Measurements from ENCODE around the gene PCMTD2.

Gene PCMTD2

DNA sequence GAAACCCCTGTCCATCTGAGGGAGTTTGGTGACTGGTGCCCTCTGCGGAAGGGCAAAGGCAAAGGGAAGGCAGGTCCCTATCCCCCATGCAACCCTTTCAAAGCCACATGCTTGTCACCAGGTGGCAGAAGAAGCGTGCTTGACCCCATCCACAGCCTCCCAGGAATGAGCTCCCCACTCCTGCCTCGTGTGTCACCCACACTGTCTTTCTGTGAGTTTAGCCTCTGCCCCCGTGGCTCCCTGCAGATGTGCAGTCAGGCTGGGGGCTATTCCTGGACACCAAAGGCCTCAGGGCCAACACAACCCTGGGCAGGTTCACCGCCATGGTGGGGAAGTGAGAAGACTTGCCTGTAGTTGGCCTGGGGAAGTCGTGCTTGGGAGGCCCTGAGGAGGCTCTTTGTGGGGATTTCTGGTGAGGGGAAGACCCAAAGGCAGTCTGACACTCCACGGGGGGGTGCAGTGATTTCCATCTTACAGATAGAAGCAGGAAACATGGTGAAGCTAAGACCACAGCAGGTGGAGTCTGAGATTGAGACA is 16.6 kb upstream of the PCMTD2 start:
- TF ChIP-seq, protein P1, sequence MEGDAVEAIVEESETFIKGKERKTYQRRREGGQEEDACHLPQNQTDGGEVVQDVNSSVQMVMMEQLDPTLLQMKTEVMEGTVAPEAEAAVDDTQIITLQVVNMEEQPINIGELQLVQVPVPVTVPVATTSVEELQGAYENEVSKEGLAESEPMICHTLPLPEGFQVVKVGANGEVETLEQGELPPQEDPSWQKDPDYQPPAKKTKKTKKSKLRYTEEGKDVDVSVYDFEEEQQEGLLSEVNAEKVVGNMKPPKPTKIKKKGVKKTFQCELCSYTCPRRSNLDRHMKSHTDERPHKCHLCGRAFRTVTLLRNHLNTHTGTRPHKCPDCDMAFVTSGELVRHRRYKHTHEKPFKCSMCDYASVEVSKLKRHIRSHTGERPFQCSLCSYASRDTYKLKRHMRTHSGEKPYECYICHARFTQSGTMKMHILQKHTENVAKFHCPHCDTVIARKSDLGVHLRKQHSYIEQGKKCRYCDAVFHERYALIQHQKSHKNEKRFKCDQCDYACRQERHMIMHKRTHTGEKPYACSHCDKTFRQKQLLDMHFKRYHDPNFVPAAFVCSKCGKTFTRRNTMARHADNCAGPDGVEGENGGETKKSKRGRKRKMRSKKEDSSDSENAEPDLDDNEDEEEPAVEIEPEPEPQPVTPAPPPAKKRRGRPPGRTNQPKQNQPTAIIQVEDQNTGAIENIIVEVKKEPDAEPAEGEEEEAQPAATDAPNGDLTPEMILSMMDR (IDR thresholded peaks at IDR 0.05; ENCODE audit: low read depth, low read length, missing control alignments) = peak; percentile 27
- peak; percentile 39 for DNase-seq (ENCODE audit: low read depth)
- no peak overlapping the region for H3K4me3 ChIP-seq (ENCODE audit: low read depth, low read length)

DNA sequence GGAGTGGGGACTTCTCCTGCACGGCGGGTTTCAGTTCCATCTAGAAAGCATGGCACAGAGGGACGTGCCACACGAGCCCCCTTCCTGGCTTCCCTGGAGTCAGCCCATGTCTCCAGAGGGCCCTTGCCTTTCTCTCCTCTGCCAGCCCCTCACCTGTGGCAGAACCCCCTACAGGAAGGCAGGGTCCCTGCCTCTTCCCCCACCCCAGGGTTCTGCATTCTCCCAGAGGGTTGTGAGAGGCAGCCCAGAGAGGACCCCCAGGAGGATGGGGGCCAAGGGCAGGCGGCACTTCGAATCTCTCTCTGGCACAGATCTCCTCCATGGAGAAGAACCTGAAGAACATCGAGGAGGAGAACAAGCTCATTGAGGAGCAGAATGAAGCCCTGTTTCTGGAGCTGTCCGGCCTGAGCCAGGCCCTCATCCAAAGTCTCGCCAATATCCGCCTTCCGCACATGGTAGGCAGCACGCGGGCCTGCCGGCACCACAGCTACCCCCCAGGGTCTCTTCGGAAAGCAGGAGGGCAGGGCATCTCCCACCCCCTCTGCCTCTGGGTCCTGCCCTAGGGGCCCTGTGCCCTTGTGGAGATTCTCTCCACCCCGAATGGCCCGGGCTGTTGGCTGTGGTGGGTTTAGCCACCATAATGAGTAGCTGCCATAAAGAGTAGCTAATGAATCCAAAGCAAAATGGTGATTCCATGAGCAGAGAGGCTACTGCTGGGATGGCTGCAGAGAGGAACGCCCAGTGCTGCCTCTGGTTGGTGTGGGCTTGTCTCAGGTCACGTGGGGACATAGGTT is 15.9 kb upstream of the PCMTD2 start:
- TF ChIP-seq, protein P1 (IDR thresholded peaks at IDR 0.05; ENCODE audit: low read depth, low read length, missing control alignments) = no peak
- H3K4me3 ChIP-seq (ENCODE audit: low read depth, low read length) = no peak overlapping the region
- no peak for DNase-seq (ENCODE audit: low read depth)

DNA sequence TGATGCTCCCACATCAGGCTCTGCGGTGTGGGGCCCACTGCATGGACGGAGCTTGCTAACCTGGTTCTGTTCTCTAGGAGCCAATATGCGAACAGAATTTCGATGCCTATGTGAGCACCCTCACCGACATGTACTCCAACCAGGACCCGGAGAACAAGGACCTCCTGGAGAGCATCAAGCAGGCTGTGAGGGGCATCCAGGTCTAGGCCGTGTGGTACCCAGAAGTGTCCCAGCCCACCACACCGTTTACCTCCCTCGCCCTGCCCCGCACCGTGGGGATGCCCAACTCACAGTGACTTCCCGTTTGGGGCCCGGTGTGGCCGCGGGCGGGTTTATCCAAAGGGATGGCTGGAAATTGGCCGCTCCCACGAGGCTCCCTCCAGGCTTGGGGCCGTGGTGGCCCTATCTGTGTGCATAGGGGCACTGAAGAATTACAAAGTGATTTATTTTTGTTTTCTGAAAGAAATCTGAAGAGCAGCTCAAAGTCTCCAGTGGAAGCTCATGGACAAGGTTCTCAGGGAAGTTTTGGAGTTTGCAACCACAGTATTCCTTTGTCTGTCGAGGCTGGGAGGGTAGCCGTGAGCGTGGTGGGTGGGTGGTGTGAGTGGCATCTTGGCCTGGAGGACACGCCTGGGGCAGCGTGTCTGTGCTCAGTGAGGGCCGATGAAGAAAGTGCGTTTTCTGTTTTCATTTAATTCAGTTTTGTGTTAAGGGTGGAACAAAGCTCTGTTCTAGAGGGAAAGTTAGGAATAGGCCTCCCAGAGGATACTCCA is 15.1 kb upstream of the PCMTD2 start:
- TF ChIP-seq, protein P1 (IDR thresholded peaks at IDR 0.05; ENCODE audit: low read depth, low read length, missing control alignments) = no peak
- no peak for DNase-seq (ENCODE audit: low read depth)
- no peak overlapping the region for H3K4me3 ChIP-seq (ENCODE audit: low read depth, low read length)

- DNase-seq (ENCODE audit: low read depth) = no peak
- TF ChIP-seq, protein P1 (IDR thresholded peaks at IDR 0.05; ENCODE audit: low read depth, low read length, missing control alignments) = no peak
- no peak overlapping the region for H3K4me3 ChIP-seq (ENCODE audit: low read depth, low read length)
Measured at GRCh38 chr20:64241061-64241460, 14.5 kb upstream of the PCMTD2 start.

GRCh38 chr20:64242003-64242796 is 13.3 kb upstream of the PCMTD2 start:
- no peak overlapping the region for H3K4me3 ChIP-seq (ENCODE audit: low read depth, low read length)
- TF ChIP-seq, protein P1 (IDR thresholded peaks at IDR 0.05; ENCODE audit: low read depth, low read length, missing control alignments) = no peak
- DNase-seq (ENCODE audit: low read depth) = no peak

DNA sequence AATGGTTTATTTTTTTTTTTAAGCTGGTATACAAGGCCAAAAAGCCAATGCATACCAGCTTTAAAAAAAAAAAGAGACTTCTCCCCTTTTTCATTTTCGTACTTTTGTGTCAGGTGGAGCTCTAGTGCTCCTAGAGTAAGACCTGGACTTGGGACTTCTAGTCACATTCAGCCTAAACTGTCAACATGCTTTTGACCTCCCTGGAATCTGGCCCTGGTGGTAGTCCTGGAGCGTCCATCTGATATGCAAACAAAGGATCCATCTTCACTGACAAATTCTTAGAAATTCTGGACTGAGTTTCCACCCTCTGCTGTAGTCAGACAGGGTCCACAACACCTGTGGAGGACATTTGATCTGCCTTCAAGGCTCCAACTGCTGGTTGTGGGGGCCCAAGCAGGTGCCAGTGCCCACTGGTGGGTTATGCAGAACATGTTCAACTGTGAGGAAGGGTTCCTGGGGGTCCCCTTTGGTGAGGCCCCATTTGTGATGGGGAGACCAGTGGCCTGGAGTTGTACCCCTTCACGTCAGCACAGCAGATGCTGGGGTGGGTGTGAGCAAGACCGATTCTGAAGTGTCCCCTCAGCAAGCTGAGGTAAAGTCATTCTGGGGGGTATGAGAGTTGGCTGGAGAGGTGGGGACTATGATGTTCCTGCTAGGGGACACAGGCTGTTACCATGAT is 12.6 kb upstream of the PCMTD2 start:
- H3K4me3 ChIP-seq (ENCODE audit: low read depth, low read length) = no peak overlapping the region
- DNase-seq (ENCODE audit: low read depth) = no peak
- TF ChIP-seq, protein P1 (IDR thresholded peaks at IDR 0.05; ENCODE audit: low read depth, low read length, missing control alignments) = no peak

All from GM12864 (cell line).